CMK (cell line): ENCODE measurements around the gene PIP5K1B.

ENCODE experiments used
- DNase-seq: peaks from one replicate; pipeline ENCODE4 v3.0.0-alpha.2; 2010; ENCODE audit warnings: low read depth

Gene PIP5K1B

GRCh38 chr9:68817079-68817875, 112.2 kb downstream of the PIP5K1B start:
- no peak for DNase-seq

GRCh38 chr9:68819065-68819464, 114.0 kb downstream of the PIP5K1B start:
- DNase-seq = no peak

- no peak for DNase-seq
Observed at GRCh38 chr9:68821911-68822310, 116.9 kb downstream of the PIP5K1B start.

- no peak for DNase-seq
Observed at GRCh38 chr9:68822596-68823165, 117.6 kb downstream of the PIP5K1B start.

- DNase-seq = no peak
Observed at GRCh38 chr9:68825762-68826472, 120.9 kb downstream of the PIP5K1B start.

- no peak for DNase-seq
Observed at GRCh38 chr9:68827837-68828744, 123.1 kb downstream of the PIP5K1B start.

- no peak for DNase-seq
Observed at GRCh38 chr9:68832101-68832500, 127.1 kb downstream of the PIP5K1B start.

- no peak for DNase-seq
Observed at GRCh38 chr9:68832861-68833518, 128.0 kb downstream of the PIP5K1B start.

GRCh38 chr9:68834931-68835520, 130.0 kb downstream of the PIP5K1B start:
- no peak for DNase-seq

- no peak for DNase-seq
Observed at GRCh38 chr9:68836788-68837187, 131.7 kb downstream of the PIP5K1B start.

- no peak for DNase-seq
Observed at GRCh38 chr9:68838245-68838644, 133.2 kb downstream of the PIP5K1B start.

- no peak for DNase-seq
Observed at GRCh38 chr9:68841276-68842052, 136.4 kb downstream of the PIP5K1B start.

- no peak for DNase-seq
Observed at GRCh38 chr9:68842568-68842967, 137.5 kb downstream of the PIP5K1B start.

- DNase-seq = no peak
Observed at GRCh38 chr9:68843239-68843638, 138.2 kb downstream of the PIP5K1B start.

- DNase-seq = no peak
Observed at GRCh38 chr9:68844157-68844556, 139.1 kb downstream of the PIP5K1B start.

- no peak for DNase-seq
Observed at GRCh38 chr9:68844631-68845612, 139.9 kb downstream of the PIP5K1B start.

GRCh38 chr9:68847765-68848164, 142.7 kb downstream of the PIP5K1B start:
- DNase-seq = no peak

- DNase-seq = no peak
Observed at GRCh38 chr9:68851657-68852056, 146.6 kb downstream of the PIP5K1B start.

- no peak for DNase-seq
Observed at GRCh38 chr9:68852941-68853340, 147.9 kb downstream of the PIP5K1B start.
